Gastroesophageal sphincter (tissue), 4 donors: Measurements from ENCODE around the gene CDH5. TPM values are rescaled to one million over a fixed set of nuclear protein-coding genes. Genes with fewer than 3 reads are reported as not detected.

Source experiments
- ATAC-seq: fragments of 150-250 bp; one replicate; pipeline ENCODE4 v1.9.1; 2016; ENCODE audit warnings: mild to moderate bottlenecking, moderate library complexity
- H3K27ac ChIP-seq, 4 donors: fragments of 200-600 bp; sonication (generic) in 3 of 4; 1 replicate in 3 of 4; 2 replicates in 1 of 4; pipeline ENCODE4 v1.5.1; 2016 to 2019
- H3K27me3 ChIP-seq: fragments of 200-600 bp; sonication (generic); one replicate; pipeline ENCODE4 v1.5.1; 2019
- H3K36me3 ChIP-seq, 2 donors: fragments of 200-600 bp; sonication (generic); one replicate each; pipeline ENCODE4 v1.5.1; 2019; ENCODE audit warnings: control low read depth in 1 of 2
- H3K4me1 ChIP-seq, 3 donors: fragments of 200-600 bp; sonication (generic); 1 replicate in 2 of 3; 2 replicates in 1 of 3; pipeline ENCODE4 v1.5.1; 2016 to 2019; ENCODE audit warnings: control low read depth in 2 of 3
- H3K4me3 ChIP-seq, 2 donors: fragments of 200-600 bp; sonication (generic); one replicate each; pipeline ENCODE4 v1.5.1; 2019; ENCODE audit warnings: mild to moderate bottlenecking in 1 of 2, moderate library complexity in 1 of 2
- H3K9me3 ChIP-seq, 3 donors: fragments of 200-600 bp; sonication (generic); one replicate each; pipeline ENCODE4 v1.5.1; 2017 to 2019; ENCODE audit warnings: control low read depth in 2 of 3
- EP300 ChIP-seq: sonication (generic); formaldehyde crosslinking; IDR thresholded peaks from one replicate; pipeline ENCODE4 v1.6.1; 2017; ENCODE audit warnings: antibody characterized with exemption, mild to moderate bottlenecking
- POLR2A ChIP-seq, 2 donors: fragments of 450-650 bp; IDR thresholded peaks; one replicate each; pipeline ENCODE4 v1.6.1; 2017; ENCODE audit warnings: antibody characterized with exemption in 2 of 2, mild to moderate bottlenecking in 2 of 2, moderate library complexity in 1 of 2
- POLR2AphosphoS5 ChIP-seq: sonication (generic); formaldehyde crosslinking; IDR thresholded peaks from one replicate; pipeline ENCODE4 v1.6.1; 2017; ENCODE audit warnings: antibody characterized with exemption
- WGBS, 2 donors: methylation state at CpG; one replicate each; pipeline ENCODE4 v1.1.5; 2018; ENCODE audit warnings: low coverage in 1 of 2; 5-methylcytosine and 5-hydroxymethylcytosine counted together
- total RNA-seq, 4 donors: library from RNA; depleted of rRNA; stranded (reverse); fragments of >200 nt; gene quantifications; one replicate each; pipeline ENCODE4 v1.1.0, GENCODE V29; 2016
- TF ChIP-seq, protein P1 (sequence below), 4 experiments: fragments of 200-600 bp in 2 of 4; fragments of 450-650 bp in 2 of 4; sonication (generic) in 1 of 4; IDR thresholded peaks; one replicate each; pipeline ENCODE4 v1.5.1; 2017 to 2019; ENCODE audit warnings: antibody characterized with exemption in 4 of 4, mild to moderate bottlenecking in 2 of 4, moderate library complexity in 2 of 4

CDH5 gene
- total RNA-seq, 4 donors from 2014 or later = 16.2 to 50.1 (median 38.5) TPM

DNA sequence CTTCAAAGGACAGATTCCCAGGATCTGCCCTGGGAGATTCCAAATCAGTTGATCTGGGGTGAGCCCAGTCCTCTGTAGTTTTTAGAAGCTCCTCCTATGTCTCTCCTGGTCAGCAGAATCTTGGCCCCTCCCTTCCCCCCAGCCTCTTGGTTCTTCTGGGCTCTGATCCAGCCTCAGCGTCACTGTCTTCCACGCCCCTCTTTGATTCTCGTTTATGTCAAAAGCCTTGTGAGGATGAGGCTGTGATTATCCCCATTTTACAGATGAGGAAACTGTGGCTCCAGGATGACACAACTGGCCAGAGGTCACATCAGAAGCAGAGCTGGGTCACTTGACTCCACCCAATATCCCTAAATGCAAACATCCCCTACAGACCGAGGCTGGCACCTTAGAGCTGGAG, 840 bp upstream of the CDH5 start:
- H3K27ac ChIP-seq = peak overlapping the region in 3 of 4 donors; percentile 68 to 79 (median 78)
- TF ChIP-seq POLR2AphosphoS5 = no peak
- no peak for TF ChIP-seq POLR2A (IDR thresholded peaks at IDR 0.05)
- TF ChIP-seq EP300 = no peak
- TF ChIP-seq, protein P1, sequence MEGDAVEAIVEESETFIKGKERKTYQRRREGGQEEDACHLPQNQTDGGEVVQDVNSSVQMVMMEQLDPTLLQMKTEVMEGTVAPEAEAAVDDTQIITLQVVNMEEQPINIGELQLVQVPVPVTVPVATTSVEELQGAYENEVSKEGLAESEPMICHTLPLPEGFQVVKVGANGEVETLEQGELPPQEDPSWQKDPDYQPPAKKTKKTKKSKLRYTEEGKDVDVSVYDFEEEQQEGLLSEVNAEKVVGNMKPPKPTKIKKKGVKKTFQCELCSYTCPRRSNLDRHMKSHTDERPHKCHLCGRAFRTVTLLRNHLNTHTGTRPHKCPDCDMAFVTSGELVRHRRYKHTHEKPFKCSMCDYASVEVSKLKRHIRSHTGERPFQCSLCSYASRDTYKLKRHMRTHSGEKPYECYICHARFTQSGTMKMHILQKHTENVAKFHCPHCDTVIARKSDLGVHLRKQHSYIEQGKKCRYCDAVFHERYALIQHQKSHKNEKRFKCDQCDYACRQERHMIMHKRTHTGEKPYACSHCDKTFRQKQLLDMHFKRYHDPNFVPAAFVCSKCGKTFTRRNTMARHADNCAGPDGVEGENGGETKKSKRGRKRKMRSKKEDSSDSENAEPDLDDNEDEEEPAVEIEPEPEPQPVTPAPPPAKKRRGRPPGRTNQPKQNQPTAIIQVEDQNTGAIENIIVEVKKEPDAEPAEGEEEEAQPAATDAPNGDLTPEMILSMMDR (IDR thresholded peaks at IDR 0.05) = no peak
- H3K27me3 ChIP-seq = no peaks in the 10 kb centered on the region
- WGBS, 2 donors = 17 to 28% methylated on average over 2 to 3 of the region's 4 CpGs
- H3K4me1 ChIP-seq = peaks cover 0 to 54% (median 25%) of the 10 kb centered on the region in 3 donors
- H3K36me3 ChIP-seq = no peaks in the 10 kb centered on the region
- no peak overlapping the region for H3K4me3 ChIP-seq
- no peak for ATAC-seq
- H3K9me3 ChIP-seq = no peaks in the 10 kb centered on the region

DNA sequence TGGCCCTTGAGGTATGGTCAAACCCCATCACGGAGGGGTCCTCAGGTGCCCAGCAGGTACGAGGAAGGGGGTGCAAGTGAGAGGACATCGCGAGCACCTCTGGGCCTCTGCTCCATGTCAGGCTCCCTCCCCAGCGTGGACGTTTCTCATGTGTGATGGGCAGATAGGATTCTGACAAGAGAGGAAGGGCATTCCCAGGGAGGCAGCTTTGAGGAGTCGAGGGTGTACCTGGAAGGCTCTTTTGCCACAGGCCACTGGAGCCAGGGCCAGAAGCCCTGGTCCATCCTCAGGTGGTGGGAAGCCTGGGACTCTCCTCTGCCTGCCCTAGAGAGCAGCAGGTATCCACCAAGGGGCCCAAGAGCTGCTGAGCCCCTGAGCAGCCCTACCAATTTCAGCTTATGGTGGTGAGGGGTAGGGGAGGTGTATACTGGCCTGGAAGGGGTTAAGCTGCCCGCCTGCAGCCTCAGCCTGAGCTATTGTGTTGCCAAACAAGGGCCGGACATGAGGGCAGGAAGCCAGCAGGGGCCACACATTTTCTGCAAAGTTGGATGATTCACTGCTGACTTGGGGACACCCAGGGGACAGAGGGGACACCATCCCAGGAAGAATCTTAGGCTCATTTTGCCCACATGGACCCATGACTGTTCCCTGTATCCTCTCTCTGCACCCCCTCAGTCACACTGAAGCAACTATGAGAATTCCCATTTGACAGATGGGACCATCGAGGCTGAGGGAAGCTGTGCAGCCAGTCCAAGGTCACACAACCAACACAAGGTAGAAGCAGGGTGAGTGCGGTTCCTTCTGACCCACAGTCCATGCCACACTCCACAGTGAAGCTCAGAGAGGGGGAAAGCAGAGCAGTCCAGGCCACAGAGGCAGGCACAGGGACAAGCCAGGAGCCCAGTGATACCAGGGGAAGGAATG, 1.7 kb downstream of the CDH5 start:
- Histone ChIP-seq H3K27me3 (no peaks in the 10 kb centered on the region), H3K4me3 (peak overlapping the region in 1 of 2 donors; percentile 48), H3K27ac (peak overlapping the region in 3 of 4 donors; percentile 68 to 79 (median 78)), H3K36me3 (no peaks in the 10 kb centered on the region), H3K9me3 (no peaks in the 10 kb centered on the region), H3K4me1 (peaks cover 0 to 51% (median 28%) of the 10 kb centered on the region in 3 donors)
- TF ChIP-seq POLR2AphosphoS5 (no peak), POLR2A (IDR thresholded peaks at IDR 0.05) (no peak)
- TF ChIP-seq, protein P1 (IDR thresholded peaks at IDR 0.05) = no peak
- no peak for ATAC-seq
- 0 to 86% methylated on average over 1 to 7 of the region's 11 CpGs for WGBS, 2 donors

DNA sequence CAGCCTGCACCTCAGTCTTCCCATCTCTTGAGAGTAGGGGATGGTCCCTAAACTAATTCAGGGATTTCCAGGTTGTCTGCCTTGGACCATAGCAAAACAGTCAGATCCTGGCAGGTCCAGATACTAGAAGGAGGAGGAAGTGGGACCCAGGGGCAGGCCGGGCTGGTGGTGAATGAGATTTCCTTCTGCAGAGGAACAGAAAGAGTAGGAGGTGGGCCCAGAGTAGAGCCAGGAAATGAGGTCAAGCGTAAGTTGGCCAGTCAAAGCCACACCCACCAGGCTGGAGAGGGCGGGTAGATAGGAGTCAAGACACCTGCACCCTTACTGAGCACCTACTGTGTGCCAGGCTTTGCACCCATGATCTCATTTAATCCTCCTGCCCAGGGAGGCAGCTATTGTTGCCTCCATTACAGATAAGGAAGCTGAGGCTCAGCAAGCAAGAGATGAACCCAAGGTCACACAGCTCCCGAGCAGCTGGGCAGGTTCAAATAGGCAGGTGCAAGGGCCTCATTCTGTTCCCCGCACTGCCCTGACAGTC, 2.6 kb downstream of the CDH5 start:
- Histone ChIP-seq H3K9me3 (no peaks in the 10 kb centered on the region), H3K4me1 (peaks cover 0 to 43% (median 24%) of the 10 kb centered on the region in 3 donors), H3K27ac (peak overlapping the region in 2 of 4 donors; percentile 78 to 79), H3K4me3 (peak overlapping the region in 1 of 2 donors; percentile 48), H3K36me3 (no peaks in the 10 kb centered on the region), H3K27me3 (no peaks in the 10 kb centered on the region)
- 62% methylated on average over 4 of the region's 5 CpGs; no CpG with 5 or more reads in 1 of the 2 donors for WGBS, 2 donors
- TF ChIP-seq POLR2AphosphoS5 (no peak), EP300 (no peak), POLR2A (IDR thresholded peaks at IDR 0.05) (no peak)
- TF ChIP-seq, protein P1 (IDR thresholded peaks at IDR 0.05) = no peak
- ATAC-seq = no peak

DNA sequence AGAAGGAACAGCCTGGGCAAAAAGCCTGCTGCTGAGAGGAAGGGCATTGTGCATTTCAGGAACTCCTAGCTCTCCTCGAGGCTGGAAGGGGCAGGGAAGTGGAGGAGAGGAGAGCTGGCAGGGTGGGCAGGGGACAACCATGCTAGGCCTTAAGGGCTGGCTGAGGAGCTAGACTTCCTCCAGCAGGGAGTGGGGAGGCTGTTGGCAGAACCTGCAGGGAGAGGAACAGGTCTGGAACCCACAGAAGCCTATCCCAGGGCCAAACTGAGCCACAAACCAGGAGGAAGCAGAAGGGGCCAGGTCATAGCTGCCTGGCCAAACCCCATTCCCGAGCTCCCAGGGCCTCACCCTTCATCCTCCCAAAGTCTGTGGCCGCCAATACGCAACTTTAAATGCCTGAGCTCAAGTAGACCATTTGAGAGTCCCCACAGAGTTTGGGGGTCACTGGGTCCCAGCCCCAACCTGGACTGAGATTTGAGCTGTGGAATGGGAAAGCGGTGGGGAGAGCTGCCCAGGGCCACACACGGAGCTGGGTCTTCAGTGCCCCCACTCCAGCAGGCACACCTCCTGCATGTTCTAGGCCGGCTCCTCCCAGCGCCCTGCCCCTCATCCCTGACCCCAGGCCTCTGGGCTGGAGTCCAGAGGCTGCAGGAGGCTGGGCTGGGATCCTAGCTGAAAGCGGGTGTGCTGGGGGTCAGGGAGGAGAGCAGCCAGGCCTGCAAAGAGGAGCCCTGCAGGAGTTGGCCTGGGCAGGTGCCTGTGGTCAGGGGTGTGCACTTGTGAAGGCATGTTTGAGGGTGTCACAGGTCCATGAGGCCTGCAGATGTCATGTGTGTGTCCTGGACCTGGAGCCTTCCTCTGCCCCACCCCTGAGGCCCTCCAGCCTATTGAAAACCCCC, 4.5 kb downstream of the CDH5 start:
- H3K36me3 ChIP-seq = no peaks in the 10 kb centered on the region
- TF ChIP-seq POLR2A (IDR thresholded peaks at IDR 0.05) (no peak), POLR2AphosphoS5 (no peak), EP300 (no peak)
- TF ChIP-seq, protein P1 (IDR thresholded peaks at IDR 0.05) = no peak
- ATAC-seq = no peak
- H3K27me3 ChIP-seq = no peaks in the 10 kb centered on the region
- WGBS, 2 donors = 25% methylated on average over 1 of the region's 9 CpGs; no CpG with 5 or more reads in 1 of the 2 donors
- no peaks in the 10 kb centered on the region for H3K9me3 ChIP-seq
- peaks cover 0 to 24% (median 6%) of the 10 kb centered on the region in 3 donors for H3K4me1 ChIP-seq
- no peak overlapping the region for H3K4me3 ChIP-seq
- H3K27ac ChIP-seq = peak overlapping the region in 2 of 4 donors; percentile 20 to 57
